Measurements from ENCODE around the gene VSNL1. TPM values are rescaled to one million over a fixed set of nuclear protein-coding genes. Genes with fewer than 3 reads are reported as not detected.

Gene VSNL1
- total RNA-seq, 1 experiment from 2014 or later: 7.8 TPM

- intact Hi-C loops (cut with micrococcal nuclease; ENCODE audit: unreplicated experiment): no loop called here
- no peak for TF ChIP-seq EZH2 (IDR thresholded peaks at IDR 0.05; ENCODE audit: borderline replicate concordance, low read depth, low read length, poor library complexity, severe bottlenecking)
- TF ChIP-seq CTCF (conservative IDR thresholded peaks at IDR 0.05; ENCODE audit: low read depth, low read length): no peak
- peaks cover 13% of the 10 kb centered on the region for H3K36me3 ChIP-seq (ENCODE audit: insufficient read depth, low read length, poor library complexity, severe bottlenecking)
- DNase-seq (ENCODE audit: low spot score): no peak
- POLR2A ChIA-PET (ENCODE audit: low non-redundant PET): no interaction called here
- H3K27me3 ChIP-seq (replicated peaks; ENCODE audit: insufficient read depth, low read depth, low read length, poor library complexity): no peaks in the 10 kb centered on the region
- no peak overlapping the region for H3K4me3 ChIP-seq (ENCODE audit: low read depth, low read length, poor library complexity, severe bottlenecking)
- CTCF ChIA-PET: no interaction called here
- no peaks in the 10 kb centered on the region for H3K9me3 ChIP-seq (ENCODE audit: low read depth, low read length, poor library complexity, severe bottlenecking)
- BruUV-seq (replicated peaks): no TSS peak
- H3K4me1 ChIP-seq (ENCODE audit: insufficient read depth, low read length, poor library complexity, severe bottlenecking): no peaks in the 10 kb centered on the region
- H3K27ac ChIP-seq (ENCODE audit: low read depth, low read length, poor library complexity, severe bottlenecking): no peak overlapping the region
These were observed 141.8 kb downstream of the VSNL1 start for GRCh38 chr2:17682098-17682857.

- no TSS peak for BruUV-seq (replicated peaks)
- no peak for DNase-seq (ENCODE audit: low spot score)
- no peak overlapping the region for H3K27ac ChIP-seq (ENCODE audit: low read depth, low read length, poor library complexity, severe bottlenecking)
- intact Hi-C loops (cut with micrococcal nuclease; ENCODE audit: unreplicated experiment): no loop called here
- ChIA-PET CTCF (no interaction called here), POLR2A (ENCODE audit: low non-redundant PET) (no interaction called here)
- no peak for TF ChIP-seq CTCF (conservative IDR thresholded peaks at IDR 0.05; ENCODE audit: low read depth, low read length)
- no peak for TF ChIP-seq EZH2 (IDR thresholded peaks at IDR 0.05; ENCODE audit: borderline replicate concordance, low read depth, low read length, poor library complexity, severe bottlenecking)
- H3K36me3 ChIP-seq (ENCODE audit: insufficient read depth, low read length, poor library complexity, severe bottlenecking): peaks cover 14% of the 10 kb centered on the region
- no peaks in the 10 kb centered on the region for H3K4me1 ChIP-seq (ENCODE audit: insufficient read depth, low read length, poor library complexity, severe bottlenecking)
- no peaks in the 10 kb centered on the region for H3K27me3 ChIP-seq (replicated peaks; ENCODE audit: insufficient read depth, low read depth, low read length, poor library complexity)
- no peak overlapping the region for H3K4me3 ChIP-seq (ENCODE audit: low read depth, low read length, poor library complexity, severe bottlenecking)
- H3K9me3 ChIP-seq (ENCODE audit: low read depth, low read length, poor library complexity, severe bottlenecking): no peaks in the 10 kb centered on the region
These were observed 143.5 kb downstream of the VSNL1 start for GRCh38 chr2:17683981-17684380.

GRCh38 chr2:17688600-17688999, 148.1 kb downstream of the VSNL1 start:
- intact Hi-C loops (cut with micrococcal nuclease; ENCODE audit: unreplicated experiment): no loop called here
- CTCF ChIA-PET: no interaction called here
- no peak overlapping the region for H3K27ac ChIP-seq (ENCODE audit: low read depth, low read length, poor library complexity, severe bottlenecking)

More at GRCh38 chr2:17688600-17688999, 148.1 kb downstream of the VSNL1 start:
- POLR2A ChIA-PET (ENCODE audit: low non-redundant PET): no interaction called here
- Histone ChIP-seq H3K9me3 (ENCODE audit: low read depth, low read length, poor library complexity, severe bottlenecking) (no peaks in the 10 kb centered on the region), H3K4me1 (ENCODE audit: insufficient read depth, low read length, poor library complexity, severe bottlenecking) (no peaks in the 10 kb centered on the region), H3K27me3 (replicated peaks; ENCODE audit: insufficient read depth, low read depth, low read length, poor library complexity) (no peaks in the 10 kb centered on the region), H3K4me3 (ENCODE audit: low read depth, low read length, poor library complexity, severe bottlenecking) (no peak overlapping the region), H3K36me3 (ENCODE audit: insufficient read depth, low read length, poor library complexity, severe bottlenecking) (peaks cover 22% of the 10 kb centered on the region)
- DNase-seq (ENCODE audit: low spot score): no peak
- TF ChIP-seq EZH2 (IDR thresholded peaks at IDR 0.05; ENCODE audit: borderline replicate concordance, low read depth, low read length, poor library complexity, severe bottlenecking) (no peak), CTCF (conservative IDR thresholded peaks at IDR 0.05; ENCODE audit: low read depth, low read length) (no peak)
- BruUV-seq (replicated peaks): no TSS peak
